Right hindlimb (tissue), 1 donor: ENCODE results near the gene STK39.

Source experiments
- DNase-seq: peaks from one replicate; pipeline ENCODE4 v3.0.0-alpha.2; 2018

STK39 gene

DNA sequence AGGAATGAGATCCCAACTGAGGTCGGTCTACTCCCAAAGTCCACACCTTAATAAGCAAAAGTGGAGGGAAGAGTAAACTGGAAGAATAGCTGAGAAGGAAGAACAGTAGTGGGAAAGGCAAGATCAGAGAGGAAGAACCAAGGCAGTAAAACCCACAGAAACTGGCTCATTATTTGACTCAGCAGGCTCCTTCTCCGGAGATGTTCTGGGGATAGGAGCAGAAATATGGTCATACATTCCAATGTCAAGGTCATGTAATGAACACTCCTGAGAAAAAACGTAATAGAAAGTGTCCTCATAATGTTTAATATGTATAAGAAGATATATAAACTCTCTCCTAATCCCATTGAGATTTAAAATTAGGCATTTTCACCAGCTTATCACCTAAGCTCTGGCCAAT lies 39.5 kb downstream of the STK39 start:
- DNase-seq, result no peak

DNA sequence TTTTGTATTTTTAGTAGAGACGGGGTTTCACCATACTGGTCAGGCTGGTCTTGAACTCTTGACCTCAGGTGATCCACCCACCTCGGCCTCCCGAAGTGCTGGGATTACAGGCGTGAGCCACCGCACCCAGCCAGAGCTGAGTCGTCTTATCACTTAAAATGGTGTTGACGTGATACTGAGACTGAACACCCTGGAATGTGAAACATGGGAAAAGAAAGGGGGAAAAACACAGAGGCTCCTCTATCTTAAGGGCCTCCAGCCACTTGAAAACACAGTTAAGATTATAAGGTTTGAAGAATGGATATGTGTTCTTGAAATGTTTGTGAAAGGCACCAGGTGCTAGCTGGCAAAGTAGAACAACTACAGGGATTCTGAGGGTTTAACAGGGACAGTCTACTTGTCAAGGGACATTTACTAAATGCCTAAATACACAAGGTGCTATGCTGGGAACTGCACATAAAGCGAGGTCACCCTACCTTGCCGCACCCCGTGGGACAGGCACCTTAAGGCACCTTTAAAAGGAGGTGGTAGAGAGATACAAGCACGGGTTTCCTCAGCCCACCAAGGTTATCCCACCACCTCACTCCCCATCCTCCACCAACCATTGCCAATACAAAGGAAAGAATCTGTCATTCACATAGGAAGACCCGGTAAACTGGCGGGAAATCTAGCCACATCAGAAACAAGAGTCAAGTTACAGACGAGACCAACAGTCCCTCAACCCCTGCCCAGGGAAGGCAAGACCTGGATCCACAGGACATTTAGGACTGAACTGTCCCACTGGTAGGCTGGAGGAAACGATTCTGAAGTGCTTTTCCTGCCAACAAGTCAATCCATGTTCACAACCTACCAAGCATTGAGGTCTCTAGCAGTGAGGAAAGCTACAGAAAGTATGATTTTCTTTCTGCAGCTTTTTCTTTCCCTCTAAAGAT lies 43.4 kb downstream of the STK39 start:
- no peak for DNase-seq

DNA sequence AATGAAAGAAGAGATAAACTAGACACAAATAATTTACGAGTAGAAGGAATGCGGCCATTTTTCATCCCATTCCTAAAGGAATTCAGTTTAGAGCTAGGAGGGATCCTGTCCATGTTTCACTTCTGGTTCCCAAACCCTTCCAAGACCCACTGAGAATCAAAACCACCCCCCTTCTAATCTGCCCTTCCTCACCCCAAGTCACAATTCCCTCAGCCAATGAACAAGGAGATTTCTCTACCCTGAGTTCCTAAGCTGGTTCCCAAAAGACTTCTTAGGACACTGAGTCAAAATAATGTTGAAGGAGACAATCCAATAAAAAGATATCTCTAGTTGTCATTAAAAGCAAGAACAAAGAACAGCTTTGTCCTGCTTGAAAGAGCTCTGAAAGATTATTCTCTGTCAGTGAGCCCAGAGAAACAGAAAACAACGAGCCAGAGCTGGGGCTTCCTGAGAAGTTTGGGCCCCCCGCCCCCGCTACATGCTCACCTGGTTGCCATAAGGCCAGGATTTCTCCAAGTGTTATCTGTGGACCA lies 45.7 kb downstream of the STK39 start:
- no peak for DNase-seq

DNA sequence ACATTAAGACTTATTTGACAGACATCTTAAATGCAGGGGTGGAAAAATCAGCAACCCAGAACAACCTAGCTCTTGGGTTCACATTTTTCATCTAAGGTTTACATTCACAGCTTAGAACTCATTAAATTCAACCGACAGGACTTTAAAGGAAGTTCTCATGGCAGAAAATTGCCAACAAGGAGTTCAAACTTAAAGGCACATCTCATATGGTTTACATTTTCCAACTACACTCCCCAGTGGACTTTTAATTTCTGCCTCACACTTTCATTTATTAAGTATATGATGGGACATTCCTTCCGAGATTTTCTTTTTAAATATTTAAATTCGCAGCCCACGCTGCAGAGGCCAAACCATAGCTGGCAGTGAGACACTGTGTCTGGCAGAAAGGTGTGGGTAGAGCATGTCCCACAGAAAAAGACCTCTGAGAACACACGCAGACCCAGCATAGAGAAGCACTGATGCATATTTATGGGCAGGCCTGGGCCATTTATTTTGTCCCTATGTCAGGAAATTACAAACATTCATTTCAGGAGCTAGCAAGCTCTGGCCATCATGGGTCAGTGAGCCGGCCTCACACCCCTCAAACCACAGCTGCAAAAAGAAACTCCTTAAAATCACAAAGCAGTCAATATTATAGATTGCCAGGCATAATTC lies 46.3 kb downstream of the STK39 start:
- no peak for DNase-seq

DNA sequence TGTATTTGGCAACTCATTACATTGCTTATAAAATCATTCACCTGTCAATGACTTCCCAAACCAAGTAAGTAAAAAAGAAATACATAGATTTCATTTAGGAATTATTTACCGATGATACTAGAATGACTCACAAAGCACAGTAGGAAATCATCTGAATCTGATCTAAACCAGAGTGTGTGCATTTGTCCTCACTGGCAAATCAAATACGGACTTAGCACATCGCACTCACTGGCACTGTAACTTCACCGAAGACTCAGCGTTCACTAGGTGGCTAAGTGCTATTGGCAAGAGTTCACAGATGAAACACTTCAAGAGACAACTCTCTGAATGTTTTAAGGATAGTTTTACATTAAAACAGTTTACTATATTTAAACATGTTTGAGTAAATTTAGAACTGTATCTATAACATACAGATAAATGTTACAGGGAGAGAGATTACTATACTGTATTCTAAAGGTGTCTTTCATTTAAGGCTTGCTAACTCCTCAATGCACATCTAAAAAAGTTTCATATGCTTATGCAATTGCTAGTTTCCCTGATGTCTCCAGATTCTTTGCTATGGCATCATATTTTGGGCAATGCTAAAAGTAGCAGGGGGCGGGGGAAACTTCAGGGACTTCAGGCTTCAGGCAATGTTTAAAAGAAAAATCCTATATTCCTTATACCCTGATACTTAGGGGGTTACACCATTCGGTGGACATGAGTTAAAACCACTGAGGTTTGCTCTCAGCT lies 48.8 kb downstream of the STK39 start:
- DNase-seq, result no peak

DNA sequence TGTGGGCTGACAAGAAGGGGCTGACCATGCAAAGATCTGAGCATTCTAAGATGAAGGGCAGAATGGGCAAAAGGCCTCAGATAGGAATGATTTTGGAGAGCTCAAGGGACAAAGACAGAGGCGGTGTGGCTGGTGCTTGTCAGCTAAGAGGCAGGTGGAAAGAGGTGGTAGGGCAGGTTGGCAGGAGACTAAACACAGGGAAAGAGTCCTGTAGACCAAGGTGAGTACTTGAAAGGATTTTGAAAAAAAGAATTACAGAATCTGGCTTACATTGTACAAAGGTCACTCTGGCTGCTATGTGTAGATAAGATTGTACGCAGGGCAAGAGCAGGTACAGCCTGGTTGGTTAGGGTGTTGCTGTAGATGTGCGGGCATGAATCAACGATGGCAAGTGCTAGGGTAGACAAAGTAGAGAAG lies 50.6 kb downstream of the STK39 start:
- no peak for DNase-seq

DNA sequence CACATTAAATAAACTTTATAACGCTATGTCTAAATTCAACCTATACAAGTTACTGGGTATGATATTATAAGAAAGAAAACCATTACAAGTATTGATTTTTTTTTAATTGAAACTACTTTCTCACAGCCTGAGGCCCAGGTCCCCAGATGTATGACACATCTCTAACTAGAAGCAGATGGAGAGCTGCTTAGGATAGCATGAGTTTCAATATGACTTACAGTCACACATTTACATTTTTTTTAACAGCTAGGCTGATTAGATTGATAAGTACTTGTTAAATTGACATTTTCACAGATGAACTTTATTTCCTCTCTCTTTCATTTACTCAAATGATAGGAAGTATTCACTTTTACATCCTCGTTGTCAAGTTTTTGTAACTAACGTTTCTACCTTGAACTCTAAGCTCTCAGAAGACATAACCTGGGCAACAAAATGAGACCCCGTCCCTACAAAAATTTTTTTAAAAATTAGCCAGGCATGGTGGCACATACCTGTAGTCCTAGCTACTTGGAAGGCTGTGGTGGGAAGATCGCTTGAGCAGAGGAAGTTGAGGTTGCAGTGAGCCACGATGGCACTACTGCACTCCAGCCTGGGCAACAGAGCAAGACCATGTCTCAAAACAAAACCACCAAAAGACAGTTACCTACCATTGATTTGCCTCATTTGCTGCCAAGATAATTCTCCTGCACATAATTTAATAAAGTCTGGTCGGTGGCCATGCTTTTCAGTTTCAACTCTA lies 52.4 kb downstream of the STK39 start:
- no peak for DNase-seq

DNA sequence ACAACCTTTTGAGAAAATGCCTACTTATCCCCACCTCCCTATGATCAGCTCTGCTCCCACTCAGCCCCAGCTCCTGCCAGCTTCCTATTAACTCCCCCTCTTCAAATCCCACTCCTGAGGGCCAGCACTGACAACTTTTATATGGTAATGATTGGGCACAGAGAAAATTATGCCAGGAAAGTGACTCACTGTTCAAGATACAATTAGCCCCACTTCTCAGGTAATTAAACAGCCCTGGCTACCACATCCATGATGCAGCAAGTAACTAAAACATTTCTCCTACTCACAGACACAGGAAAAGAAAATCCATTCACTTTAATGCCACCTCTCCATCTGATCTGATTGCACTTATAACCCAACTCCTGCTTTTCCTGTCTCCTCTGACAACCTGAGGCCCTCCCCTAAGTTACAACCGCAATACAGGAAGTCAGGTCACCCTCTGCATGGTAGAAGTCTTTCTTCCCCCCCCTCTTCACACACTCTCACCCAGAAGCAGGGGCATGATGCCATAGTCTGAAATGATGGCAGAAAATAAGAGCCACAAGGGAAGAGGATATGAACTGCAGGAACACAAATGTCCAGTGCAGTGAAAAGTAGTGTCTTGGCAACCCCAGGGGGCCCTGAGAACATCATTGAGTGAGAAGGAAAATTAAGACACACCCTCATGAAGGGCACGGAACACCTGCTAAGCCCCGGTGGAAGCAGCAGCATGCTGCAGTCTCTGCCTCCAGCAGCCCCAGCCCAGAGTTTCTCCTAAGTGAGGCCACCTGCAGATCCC lies 54.4 kb downstream of the STK39 start:
- DNase-seq, result no peak

DNA sequence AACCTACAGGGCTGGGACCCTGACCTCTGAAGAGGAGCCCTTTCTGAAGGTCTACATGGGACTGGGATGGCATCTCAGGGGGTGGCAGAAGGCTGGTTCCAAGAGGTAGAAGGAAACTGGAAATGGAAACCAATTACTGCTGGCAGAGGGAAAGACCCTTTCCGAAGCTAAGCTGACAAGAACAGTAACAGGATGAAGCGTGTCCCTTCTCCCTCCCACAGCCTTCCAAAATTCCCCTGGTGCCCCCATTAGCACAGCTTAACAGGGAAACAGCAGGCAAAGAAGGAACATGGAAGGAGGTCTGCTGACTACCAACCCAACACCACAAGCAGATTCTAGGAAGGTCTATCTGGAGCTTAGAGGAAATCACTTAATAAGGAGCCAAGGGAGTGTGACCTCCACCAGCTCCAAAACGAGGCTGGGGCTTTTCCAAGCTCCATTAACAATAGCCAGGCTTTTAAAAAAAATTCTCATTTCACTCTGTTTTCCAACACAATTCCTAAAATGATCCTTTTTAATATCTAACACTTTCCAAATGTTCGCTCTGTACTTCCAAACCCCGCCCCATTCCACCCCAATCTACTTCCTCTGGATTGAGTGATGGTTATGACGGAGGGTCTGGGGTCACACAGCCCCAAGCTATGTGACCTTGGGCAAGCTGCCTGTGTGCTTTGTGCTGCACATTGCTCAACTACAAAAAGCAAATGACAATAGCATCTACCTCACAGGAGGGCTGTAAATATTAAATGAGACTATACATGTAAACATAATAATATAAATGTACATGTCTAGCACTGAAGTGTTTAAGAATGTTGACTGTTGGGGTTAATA lies 55.2 kb downstream of the STK39 start:
- DNase-seq, result no peak

DNA sequence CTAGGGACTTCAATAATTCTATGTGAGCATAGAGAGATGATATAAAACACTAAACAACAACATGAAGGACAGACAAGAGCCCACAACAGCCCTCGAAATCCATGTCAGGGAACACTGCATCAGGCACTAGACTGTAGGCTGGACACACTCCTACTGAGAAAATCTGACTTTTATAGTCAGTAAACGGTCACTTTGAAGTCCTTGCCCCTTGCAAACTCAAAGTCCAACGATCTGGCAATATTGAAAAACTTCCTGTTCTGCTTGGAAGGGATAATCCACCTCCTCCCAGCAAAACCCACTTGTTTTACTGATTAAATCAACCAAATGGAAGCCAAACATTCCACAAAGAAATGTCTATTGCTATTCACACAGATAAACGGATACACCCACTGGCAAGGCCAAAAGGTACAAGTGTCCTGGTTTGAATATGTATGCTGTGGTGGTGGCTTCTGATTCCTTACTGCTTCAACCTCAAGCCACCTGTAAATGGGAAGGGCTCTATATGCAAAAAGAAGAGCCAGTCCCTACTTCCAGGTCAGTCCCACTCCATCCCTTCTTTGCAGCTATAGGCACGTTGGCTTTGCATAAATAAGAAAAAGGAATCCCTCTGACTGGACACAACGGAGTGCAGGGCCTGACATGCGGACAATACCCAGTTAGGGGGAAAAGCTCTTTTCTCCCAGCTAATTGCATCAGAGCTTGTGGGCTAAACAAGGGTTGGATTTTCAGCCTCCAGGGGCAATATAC lies 56.6 kb downstream of the STK39 start:
- DNase-seq, result no peak

DNA sequence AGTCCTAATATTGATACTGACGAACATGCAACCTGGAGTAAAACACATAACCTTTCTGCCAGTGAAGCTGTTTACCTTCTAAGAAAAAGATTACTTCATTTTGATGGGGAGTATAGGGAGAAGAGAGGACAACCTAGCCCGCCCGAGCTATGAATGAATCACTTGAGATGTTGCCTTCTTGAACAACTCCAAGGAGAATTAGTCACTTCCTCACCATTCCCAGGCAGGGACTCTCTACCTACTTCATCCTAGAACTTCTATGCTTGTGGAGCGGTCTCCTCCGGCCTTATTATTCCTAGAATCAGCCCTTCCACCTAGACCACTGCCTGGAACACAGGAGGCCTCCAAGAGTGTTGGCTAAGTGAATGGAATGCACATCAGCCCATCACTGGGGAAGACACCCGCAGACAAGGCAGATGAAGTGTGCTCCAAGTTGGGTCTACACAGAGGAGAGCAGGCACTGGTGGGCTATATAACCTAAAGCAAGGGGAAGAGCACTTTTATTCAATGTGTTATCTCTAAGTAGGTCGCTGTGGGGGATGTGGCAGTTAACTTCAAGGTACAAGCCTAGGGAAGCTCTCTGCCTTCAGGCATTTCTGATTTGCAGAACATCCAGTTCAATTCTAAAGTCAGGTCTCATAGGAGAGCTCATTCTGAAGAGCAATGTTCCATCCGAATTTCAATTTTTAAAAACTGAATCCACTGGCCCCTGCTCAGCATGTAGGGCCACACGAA lies 57.4 kb downstream of the STK39 start:
- no peak for DNase-seq

DNA sequence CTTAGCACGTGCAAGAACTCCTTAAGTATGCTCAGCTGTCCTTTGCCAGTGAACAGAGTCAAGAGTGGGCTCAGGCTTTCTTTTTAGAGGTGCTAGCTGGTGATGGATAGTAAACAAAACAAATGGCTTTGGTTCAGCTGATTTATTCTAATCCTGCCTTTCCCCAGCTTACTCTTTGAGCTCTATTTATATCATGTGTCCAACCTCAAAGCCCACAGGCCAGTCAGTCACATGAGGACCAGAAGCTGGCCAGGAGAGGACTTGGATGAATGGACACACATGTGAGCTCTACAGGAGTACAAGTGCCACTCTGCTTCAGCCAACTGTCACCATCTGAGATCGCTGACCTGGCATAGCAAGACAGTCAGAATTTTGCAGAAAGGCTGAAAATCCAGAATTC lies 59.4 kb downstream of the STK39 start:
- no peak for DNase-seq

DNA sequence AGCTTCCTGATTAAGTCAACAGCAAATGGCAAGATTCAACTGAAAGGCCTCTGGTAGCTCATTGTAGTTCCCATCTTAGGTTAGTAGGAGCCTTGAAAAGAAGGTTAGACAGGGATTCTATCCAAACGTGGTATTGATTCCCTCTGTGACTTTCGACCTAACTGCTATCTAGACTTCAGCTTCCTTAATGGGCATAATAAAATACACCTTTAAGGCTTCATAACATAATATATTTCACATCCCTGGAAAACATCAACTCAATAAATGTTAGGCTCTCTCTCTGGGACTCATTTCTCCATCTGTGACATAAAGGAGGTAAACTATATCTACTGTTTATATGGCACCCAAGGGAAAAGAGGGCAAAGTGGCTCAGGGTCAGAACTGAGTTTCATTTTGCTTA lies 60.9 kb downstream of the STK39 start:
- no peak for DNase-seq

DNA sequence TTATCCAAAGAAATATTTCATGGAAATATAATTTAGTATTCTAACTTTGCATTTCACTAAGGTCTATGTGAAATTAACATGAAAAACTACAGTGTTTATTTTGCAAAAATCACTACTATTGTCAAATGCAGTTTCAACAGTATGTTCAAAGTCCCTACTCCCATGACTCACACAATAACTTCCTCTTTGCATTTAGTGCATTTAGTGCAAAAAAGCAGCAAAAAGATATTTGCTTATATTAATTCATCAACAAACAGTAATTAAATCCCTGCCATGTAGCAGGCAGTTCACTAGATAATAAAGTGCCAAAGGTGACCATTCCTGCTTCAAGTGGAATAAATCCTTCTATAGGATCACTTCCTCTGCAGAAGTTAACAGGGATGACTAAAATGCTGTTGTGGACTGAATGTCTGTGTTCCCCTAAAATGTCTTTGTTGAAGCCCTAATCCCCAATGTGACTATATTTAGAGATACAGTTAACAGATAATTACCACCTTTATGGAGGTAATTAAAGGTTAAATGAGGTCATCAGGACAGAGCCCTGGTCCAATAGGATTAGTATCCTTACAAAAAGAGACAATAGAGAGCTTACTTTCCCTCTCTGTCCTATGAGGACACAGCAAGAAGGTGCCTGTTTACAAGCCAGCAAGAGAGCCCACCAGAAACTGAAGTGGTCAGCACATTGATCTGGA lies 61.7 kb downstream of the STK39 start:
- no peak for DNase-seq

DNA sequence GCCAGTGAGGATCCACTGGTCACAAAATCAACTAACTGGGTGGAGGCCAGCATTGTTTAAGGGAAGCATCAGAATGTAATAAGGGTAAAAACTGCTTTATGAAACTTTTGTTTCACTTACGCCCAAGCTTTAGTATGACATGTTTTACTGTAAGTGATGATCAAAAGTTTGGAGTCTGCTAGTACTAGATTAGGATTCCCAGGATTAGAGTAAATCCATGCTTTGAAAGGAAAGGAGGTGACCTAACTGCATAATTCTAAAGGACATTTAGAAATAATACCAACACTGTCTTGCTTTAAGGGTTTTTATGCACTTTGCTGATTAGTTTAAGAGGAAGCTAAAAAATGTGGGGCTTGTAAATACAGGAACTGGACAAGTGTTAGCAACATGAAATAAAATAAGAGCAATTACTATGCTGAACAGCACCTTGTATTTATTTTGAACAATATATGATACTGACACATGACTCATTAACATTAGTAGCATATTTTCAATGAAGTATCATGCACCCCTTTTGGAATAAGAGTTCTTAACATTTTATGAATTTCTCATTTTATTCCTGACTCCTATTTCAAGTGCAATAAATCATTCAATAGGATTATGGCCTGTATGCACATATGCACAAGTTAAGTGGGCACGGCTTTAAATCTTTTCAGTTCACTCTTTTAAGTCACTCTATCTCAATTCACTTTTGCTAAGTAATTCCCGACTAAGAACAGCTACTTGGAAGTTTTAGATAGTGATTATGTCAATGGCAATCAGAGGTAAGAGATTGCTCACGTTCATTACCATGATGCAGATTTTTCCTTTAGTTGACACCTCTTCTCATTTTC lies 62.5 kb downstream of the STK39 start:
- no peak for DNase-seq

DNA sequence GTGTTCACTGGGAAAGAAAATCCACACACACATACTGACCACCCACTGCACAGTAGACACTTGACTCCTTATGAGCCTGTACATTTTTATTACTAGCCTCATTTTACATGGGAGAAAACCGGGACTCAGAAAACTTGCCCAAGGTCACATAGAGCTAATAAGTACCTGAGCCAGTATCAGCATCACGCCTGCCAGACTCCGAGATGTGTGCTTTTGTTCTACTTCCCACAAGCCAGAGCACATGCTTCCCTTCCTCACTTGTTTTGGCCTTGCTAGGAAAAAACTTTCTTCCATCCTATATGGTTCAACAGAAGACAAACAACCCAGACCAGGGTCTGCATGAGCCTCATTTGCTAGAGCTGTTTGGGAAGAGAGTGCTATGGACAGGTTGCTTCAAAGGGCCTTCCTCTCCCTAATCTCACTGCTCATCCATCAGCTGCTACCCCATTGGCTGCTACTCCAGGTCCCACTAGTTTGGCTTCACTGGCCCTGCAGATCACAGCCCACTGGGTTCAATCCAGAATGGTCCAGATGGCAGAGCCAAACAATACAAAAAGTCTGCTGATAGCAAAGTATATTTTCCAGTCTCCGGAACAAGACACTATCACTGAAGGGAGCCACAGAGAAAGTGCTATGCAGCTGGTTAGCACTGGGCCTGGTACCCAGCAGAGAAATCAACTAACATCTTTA lies 63.9 kb downstream of the STK39 start:
- DNase-seq, result no peak

DNA sequence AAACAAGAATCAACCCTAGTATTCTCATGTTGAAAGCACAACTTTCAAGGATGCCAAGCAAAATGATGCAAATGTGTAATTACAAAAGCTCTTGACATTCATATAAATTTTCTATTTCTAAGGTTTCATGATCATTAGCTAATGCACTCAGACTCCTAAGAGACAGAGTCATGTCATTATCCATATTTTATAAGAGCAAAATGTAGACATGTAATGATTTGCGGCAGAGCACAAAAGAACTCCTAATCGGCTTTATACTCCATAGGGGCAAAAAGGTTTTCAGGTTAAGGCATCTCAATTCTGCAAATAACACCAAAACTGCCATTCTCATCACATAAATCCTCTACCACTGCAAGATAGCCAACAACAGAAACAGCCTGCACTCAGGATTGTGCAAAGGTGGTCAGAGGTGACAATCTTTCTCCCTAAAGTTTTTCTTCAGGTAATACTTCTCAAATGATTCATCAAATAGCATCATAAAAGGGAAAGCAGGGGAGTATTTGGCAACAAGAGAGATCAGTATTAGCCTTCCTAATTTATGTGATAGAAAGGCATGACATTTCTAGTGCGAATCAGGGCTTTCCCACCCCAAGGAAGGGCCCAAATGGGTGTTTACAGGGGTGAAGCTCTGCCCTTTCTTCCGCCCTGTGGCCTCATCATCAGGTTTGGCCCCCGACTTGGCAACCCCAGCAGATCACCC lies 64.7 kb downstream of the STK39 start:
- no peak for DNase-seq
